CD4-positive, alpha-beta T cell treated with Interleukin-17A for 4 hours (primary cell): ENCODE results near the gene APP.
"Not testable (repeated sequence)": the region's sequence is repeated elsewhere in the genome, so short reads cannot be mapped to it uniquely, and the experiment has no call there.

Experiments
- DNase-seq: peaks from one replicate; pipeline ENCODE4 v3.0.0-alpha.2; 2020; ENCODE audit warnings: mixed read lengths

Gene APP

DNA sequence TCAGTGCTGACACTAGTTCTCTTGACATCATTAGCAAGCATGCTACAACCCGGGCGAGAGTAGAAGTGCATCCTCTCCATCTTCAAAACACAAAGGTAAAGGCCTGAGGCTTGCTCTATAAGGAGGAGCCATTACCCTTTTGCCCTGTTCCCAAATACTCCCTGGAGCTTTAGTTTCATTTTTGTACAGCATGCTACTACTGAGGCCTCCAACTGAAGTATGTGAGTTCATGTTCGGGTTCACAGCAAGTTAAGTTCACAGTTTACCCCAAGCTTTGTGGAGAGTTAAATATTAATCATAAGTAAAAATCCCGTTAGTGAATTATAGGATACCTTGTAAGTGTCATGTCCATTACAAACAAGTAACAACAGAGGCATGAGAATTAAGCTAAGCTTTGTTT is 156.6 kb downstream of the APP start:
- DNase-seq, result no peak

- not testable (repeated sequence) for DNase-seq
Measured at GRCh38 chr21:26012482-26012881, 158.1 kb downstream of the APP start.

DNA sequence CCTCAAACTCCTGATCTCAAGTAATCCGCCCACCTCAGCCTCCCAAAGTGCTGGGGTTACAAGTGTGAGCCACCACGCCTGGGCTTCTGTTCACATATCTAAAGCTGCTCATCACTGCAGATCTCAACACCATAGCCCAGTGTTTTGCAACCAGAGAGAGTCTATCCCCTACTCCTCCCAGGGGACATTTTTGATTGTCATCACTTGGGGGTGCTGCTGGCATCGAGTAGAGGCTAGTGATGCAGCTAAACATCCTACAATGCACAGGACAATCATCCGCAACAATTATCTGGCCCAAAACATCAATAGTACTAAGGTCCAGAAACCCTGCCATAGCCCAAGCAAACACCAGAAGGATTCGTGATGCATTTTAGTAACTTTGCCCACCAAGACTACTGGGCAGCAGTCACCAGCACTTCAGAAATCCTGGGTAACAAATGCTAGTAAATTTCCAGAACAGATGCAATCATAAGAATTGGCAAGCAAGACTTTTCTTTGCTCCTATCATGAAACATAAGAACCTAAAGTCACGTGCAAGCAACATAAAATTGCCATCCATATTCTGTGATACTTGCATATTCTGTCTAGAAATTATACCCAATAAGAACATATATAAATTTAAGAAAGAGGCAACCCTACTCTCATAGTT is 159.2 kb downstream of the APP start:
- no peak for DNase-seq

DNA sequence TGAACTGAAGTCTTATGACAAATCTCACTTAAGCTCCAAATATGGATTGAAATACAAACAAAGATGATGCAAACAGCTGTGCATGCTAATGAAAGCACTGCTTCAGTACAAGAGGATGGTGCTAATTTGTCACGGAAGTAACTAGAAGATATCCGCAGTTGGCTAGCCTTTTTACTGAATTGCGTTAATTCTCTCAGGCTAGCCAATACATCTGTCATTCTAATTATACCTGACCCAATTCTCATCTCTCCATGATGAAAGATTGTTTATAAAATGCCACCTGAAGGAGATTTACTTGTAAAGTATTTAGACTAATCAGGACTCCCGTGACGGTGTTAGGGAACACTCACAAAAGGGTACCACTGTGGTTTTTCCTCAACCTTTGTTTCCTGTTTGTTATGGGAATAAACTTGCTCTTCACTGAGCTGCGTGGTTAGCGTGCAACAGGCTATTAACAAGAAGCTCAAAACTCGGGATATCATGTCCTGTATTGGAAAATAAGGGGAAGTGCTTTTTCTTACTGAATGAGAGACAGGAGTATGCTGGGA is 162.5 kb downstream of the APP start:
- no peak for DNase-seq

DNA sequence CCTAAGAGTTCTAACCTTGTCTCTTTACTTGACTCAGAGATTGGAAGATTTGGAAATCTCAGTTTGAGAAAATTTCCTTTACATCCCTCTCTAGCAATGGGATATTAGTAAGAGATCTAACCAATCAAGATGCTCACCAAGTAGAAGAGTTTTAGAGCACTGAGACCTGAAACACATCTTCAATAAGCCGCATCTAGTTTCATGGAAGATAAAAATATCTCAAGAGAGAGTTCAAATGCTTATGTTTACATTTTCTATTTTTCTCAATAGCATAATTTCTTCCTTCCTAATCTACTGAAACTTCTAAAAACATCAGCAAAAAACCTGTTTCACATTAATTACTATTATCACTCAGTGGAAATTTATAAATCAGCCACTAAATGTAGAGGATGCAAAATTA is 165.1 kb downstream of the APP start:
- DNase-seq, result no peak

GRCh38 chr21:26003404-26003803 is 167.2 kb downstream of the APP start:
- no peak for DNase-seq

DNA sequence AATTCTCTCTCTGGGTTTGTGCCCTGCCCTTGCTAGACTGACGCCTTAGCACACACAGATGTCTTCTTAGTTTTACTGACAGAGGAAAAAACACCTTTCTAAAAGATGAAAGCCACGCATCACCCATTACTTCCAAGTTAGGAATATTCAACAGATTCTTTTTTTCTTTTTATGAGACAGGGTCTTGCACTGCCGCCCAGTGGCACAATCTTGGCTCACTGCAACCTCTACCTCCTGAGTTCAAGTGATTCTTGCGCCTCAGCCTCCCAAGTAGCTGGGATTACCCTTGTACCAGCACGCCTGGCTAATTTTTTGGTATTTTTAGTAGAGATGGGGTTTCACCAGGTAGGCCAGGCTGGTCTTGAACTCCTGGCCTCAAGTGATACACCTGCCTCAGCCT is 169.2 kb downstream of the APP start:
- DNase-seq, result no peak

DNA sequence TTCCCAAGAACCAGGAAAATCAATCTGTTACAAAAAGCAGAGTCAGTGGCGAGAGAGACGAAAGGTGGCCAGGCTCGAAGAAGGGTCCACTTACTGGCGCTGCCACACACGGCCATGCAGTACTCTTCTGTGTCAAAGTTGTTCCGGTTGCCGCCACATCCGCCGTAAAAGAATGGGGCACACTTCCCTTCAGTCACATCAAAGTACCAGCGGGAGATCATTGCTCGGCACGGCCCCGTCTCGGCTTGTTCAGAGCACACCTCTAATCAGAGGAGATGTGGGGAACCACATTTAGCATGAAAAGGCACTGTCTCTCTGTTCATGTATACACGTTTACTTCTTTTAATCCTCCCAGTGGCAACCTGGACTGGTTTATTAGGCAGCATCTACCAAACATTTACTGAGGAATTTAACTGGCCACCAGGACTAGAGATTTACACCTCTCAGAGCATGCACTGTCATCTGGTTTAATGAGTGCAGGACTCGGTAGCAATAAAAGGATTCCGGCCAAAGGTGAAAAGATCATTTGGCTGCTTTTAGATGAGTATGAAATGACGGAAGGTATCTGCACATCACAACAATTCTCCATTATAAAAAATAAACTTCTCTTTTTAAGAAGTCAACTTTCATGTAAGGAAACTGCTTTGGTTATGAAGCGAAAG is 170.5 kb downstream of the APP start:
- DNase-seq, result peak; percentile 53

DNA sequence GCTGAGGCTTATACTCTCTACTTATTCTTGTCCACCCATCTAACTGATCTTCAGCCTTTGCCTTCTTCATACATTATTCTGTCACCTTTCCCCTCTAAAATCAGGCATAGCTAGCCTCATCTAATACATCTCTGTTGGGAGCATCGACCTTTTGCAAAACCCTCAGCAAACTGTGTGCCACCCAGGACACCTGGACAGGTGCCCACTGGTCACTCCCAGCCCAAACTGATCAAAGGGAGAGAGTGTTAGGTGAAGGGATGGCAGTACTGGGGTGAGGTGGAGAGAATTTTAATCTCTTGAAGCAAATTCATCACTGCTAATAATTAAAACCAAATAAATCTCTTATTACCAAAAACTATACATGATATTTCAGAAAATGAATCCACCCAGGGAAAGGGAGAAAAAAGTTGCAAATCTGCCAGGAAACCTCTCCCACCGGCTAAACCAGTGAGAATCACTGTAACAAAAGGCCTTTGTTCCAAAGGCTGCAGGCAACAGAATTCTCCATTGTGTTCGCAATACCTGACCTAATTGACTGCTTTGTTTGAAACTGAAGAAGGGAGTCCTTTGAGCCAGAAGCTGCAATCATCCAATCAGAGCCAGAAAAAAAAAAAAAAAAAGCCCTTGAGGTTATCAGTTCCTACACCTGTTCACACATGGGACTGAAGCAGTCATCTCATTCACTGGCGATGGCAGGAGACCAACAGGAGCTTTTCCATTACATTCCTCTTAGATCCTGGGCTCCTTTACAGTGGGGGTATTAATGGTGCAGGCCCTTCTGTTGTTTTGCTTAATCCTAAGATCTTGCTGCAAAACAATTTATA is 172.6 kb downstream of the APP start:
- no peak for DNase-seq

DNA sequence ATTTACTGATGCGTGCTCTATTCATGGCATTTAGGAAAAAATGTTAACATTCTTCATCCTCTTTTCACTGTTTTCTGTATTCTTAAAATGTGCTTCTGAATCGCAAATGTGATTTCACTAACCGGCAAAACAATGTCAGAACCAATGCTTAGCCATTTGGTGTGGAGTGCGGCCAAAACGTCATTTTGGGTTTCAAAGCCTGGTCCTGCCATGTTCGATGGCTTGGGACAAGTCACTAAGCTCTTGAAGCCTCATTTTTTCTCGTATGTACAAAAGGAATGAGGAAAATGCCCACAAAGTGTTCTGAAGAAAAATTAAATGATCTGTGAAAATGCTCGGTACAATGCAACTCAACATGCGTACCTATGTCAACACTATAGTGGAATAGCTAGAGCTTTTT is 175.3 kb downstream of the APP start:
- no peak for DNase-seq

GRCh38 chr21:25994758-25995163 is 175.8 kb downstream of the APP start:
- no peak for DNase-seq

- DNase-seq, result no peak
Measured at GRCh38 chr21:25988738-25989137, 181.8 kb downstream of the APP start.

GRCh38 chr21:25987531-25987930 is 183.0 kb downstream of the APP start:
- DNase-seq, result no peak

DNA sequence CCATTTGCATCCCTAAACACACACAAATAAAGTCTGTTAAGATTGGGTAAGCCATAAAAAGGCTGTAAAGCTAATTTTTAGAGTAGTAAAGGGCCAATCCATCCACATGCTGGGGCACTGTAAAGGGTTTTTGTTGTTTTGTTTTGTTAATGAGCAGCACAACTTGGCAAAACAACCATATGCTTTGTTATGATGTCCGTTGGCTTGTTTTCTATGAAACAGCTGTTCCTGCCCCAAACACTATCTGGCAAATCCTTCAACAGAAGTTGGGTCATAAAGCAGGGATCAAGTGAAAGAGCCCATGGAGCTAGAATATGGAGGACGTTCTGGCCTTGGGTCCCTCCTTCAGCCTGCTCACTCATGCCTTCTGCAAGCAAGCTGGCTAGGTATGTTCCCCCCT is 183.6 kb downstream of the APP start:
- no peak for DNase-seq

DNA sequence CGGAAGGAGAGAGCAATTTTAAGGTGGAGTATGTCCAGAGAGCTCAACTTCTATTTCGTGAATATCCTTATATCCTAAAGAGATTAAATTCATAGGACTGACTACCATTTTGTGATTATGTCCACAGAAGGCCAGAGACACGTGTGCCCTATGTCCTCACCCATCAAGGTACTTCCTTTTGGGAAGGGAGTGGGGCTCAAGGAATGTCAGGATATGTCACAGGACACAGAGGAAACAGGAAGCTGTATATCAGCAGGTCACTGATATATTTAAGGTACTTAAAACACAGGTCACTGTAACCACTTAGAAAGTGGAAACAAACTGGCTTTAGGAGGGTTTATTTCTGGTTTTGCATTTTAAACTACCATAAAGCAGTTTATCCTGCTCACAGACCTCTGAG is 184.6 kb downstream of the APP start:
- DNase-seq, result no peak

DNA sequence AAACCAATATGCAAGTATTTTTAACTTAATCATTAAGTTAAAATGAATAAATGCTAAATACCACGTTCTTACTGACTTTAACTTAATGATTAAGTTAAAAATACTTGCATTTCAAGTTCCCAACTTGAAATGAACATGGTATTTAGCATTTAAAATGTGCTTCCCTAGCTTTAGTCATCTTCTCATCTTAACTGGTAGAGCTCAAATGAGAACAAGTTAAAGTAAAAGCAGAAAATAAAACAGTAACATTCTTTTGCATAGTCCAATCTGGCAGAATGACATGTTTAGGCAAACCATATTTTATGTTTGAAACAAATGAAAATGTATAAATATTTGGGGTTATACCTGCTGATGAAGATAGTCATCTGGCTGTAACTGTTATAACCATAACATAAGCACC is 186.0 kb downstream of the APP start:
- no peak for DNase-seq

GRCh38 chr21:25983745-25984144 is 186.8 kb downstream of the APP start:
- DNase-seq, result no peak

- DNase-seq, result no peak
Measured at GRCh38 chr21:25980710-25981109, 189.9 kb downstream of the APP start.

DNA sequence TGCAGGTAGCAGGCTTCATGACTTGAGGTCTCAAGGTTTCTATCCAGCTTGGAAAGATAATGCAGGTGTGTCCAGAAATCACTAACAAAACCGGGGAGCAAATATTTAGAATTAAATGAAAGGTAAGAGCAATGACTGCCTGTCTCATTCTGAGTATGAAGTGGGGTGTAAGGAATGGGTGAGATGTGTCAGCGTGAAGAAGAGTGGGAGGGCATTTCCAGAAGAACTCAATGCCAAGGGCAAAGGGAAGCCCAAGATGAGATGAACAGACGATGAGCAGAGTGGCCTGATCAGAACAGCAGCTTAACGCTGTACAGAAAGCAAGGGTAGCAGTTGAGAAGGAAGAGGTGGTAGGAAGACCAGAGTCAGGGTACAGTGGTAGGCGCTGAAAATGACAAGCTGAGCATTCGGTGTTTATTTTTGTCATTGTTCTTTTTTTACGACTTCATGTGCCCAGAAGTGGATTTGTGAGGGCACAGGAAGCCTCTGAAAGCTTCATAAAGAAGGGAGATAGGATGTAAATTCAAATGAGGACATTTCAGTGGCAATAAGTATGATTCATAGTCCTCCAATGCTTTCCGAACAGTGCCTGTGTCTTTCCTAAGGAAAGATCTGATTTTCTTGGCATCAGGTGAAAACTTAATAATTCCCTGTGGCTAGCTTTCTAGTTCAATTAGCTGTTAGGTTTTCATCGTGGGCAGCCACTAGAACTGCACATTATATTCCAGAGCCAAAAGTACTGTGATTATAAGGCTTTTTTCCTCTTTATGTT is 190.5 kb downstream of the APP start:
- DNase-seq, result no peak

GRCh38 chr21:25977068-25977611 is 193.4 kb downstream of the APP start:
- no peak for DNase-seq

DNA sequence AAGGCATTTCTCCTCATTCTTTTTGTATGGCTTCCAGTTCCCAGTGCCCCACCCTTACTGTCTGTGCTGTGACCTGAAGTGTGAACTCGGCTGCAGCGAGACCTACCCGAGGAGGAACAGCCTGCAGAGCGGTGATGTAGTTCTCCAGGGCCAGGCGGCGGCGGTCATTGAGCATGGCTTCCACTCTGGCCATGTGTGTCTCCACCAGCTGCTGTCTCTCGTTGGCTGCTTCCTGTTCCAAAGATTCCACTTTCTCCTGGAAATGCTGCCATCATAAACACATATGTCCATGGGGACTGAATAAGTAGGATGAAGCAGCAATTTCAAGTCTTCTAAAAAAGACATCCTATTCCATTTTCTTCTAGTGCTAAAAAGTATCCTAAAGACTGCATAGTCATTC is 195.6 kb downstream of the APP start:
- DNase-seq, result no peak

DNA sequence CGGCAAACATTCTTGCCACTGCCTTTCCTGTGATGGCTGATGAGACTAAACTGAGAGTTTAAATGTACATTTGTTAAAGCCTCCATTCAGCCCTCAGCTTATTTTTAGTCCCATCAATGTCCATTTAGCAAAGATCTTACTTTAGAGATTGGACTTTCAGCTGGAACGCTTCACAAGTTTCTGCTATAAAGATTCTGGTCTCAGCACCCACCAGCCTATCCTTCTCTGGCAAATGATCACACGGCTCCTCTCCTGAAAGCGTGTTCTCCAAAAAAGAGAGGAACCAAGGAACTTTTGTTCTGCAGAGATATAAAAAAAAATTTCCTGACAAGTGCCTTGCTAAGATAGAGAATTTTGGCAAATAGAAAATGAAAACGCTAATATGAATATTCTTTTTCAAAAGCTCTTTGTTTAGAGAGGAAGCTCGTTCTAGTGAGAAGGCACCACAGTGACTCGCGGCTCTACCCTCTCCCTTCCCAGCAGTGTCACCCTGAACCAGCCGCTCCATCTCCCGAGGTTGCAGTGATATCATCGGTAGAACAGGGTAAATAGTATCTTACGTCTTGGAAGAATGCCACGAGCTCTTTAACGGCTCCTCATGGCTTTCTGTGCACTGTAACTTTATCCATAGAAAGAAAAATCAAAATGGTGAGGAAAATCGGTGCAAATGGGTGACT is 200.2 kb downstream of the APP start:
- DNase-seq, result no peak
